ENCODE results near the gene PRAMEF5.
"Not testable (repeated sequence)": the region's sequence is repeated elsewhere in the genome, so short reads cannot be mapped to it uniquely, and the experiment has no call there.

- TF ChIP-seq, protein P1, sequence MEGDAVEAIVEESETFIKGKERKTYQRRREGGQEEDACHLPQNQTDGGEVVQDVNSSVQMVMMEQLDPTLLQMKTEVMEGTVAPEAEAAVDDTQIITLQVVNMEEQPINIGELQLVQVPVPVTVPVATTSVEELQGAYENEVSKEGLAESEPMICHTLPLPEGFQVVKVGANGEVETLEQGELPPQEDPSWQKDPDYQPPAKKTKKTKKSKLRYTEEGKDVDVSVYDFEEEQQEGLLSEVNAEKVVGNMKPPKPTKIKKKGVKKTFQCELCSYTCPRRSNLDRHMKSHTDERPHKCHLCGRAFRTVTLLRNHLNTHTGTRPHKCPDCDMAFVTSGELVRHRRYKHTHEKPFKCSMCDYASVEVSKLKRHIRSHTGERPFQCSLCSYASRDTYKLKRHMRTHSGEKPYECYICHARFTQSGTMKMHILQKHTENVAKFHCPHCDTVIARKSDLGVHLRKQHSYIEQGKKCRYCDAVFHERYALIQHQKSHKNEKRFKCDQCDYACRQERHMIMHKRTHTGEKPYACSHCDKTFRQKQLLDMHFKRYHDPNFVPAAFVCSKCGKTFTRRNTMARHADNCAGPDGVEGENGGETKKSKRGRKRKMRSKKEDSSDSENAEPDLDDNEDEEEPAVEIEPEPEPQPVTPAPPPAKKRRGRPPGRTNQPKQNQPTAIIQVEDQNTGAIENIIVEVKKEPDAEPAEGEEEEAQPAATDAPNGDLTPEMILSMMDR (IDR thresholded peaks at IDR 0.05): not testable (repeated sequence)
- TF ChIP-seq POLR2A (IDR thresholded peaks at IDR 0.05; ENCODE audit: low read depth): not testable (repeated sequence)
Measured at GRCh38 chr1:13237572-13237971, 16.4 kb upstream of the PRAMEF5 start.
